T-helper 17 cell (primary cell): ENCODE data around the gene GRID1. TPM values are rescaled to one million over a fixed set of nuclear protein-coding genes. Genes with fewer than 3 reads are reported as not detected.
"Not testable (repeated sequence)": the region's sequence is repeated elsewhere in the genome, so short reads cannot be mapped to it uniquely, and the experiment has no call there.

Source experiments
- ATAC-seq: fragments of 150-1000 bp; cut with Tn5 transposase; 2 replicates; pipeline ENCODE4 v1.10.0; 2021; ENCODE audit warnings: mild to moderate bottlenecking, moderate library complexity
- DNase-seq, 3 donors: peaks; one replicate each; pipeline versions ENCODE4 v3.0.0 to v3.0.0-alpha.2; 2020 to 2021
- H3K9me3 ChIP-seq: one replicate; pipeline ENCODE4 v1.7.0; 2013; ENCODE audit warnings: low read length, mild to moderate bottlenecking; ENCODE audit not compliant: control insufficient read depth, poor library complexity, severe bottlenecking
- H3K27ac Mint-ChIP-seq: one replicate; pipeline ENCODE4 v1.8.0; 2022; ENCODE audit warnings: mild to moderate bottlenecking, moderate library complexity, mixed read lengths
- H3K27me3 Mint-ChIP-seq: one replicate; pipeline ENCODE4 v1.8.0; 2022; ENCODE audit warnings: mixed read lengths
- H3K36me3 Mint-ChIP-seq: one replicate; pipeline ENCODE4 v1.8.0; 2022; ENCODE audit warnings: low read depth, mixed read lengths
- H3K4me1 Mint-ChIP-seq: one replicate; pipeline ENCODE4 v1.8.0; 2022; ENCODE audit warnings: mild to moderate bottlenecking, mixed read lengths
- H3K4me3 Mint-ChIP-seq: one replicate; pipeline ENCODE4 v1.8.0; 2022; ENCODE audit warnings: mild to moderate bottlenecking, moderate library complexity, mixed read lengths
- total RNA-seq, 4 donors: library from RNA in 2 of 4; stranded (reverse) in 2 of 4; gene quantifications; one replicate each; pipeline ENCODE4 v1.2.3 and lab custom pipeline; 2022 to 2026

Gene GRID1
- total RNA-seq, 2 donors from 2014 or later, result not detected

DNA sequence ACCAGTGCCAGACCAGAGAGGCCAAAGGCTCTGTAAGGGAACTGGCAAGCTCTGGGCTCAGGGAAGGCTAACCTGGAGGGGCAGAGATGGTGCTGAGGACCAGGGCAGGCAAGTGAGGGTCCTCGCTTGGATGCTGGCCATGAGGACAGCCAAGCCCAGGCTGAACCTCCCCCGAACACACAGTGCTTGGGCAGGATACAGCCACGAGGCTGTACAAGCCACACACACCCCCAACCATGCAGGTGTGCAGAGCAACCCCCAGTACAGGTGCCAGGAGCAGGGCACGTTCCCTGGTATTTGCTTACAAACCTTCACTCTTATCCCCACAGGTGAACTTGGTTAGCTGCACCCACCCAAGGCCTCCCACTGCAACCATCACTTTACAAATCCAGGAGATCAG lies 185.7 kb downstream of the GRID1 start:
- Mint-ChIP-seq H3K36me3 (no peaks in the 10 kb centered on the region), H3K4me1 (no peaks in the 10 kb centered on the region), H3K4me3 (no peak overlapping the region), H3K27me3 (peaks cover 17% of the 10 kb centered on the region), H3K27ac (no peak overlapping the region)
- H3K9me3 ChIP-seq, result no peaks in the 10 kb centered on the region
- no peak for DNase-seq
- no peak for ATAC-seq

DNA sequence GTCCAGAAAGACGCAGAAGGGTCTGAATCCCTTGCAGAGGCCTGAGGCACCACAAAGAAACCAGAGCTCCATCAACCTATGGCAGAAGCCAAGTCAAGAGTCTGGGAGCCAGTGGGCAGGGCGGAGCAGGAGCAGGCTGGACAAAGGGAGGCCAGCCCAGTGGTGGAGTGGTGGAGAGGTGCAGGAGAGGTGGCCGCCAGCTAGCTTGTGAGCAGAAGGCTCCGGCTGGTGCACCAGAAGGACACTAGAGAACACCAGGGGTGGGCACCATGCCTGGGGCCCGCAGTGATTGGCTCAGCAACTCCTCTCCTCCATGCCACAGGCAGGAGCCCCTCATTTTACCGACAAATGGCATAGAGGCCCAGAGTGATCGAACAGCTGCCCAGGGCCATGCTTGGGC lies 186.6 kb downstream of the GRID1 start:
- Mint-ChIP-seq H3K4me3 (no peak overlapping the region), H3K27me3 (peaks cover 17% of the 10 kb centered on the region), H3K27ac (no peak overlapping the region), H3K4me1 (no peaks in the 10 kb centered on the region), H3K36me3 (no peaks in the 10 kb centered on the region)
- ATAC-seq (no peak), DNase-seq (no peak)
- no peaks in the 10 kb centered on the region for H3K9me3 ChIP-seq

DNA sequence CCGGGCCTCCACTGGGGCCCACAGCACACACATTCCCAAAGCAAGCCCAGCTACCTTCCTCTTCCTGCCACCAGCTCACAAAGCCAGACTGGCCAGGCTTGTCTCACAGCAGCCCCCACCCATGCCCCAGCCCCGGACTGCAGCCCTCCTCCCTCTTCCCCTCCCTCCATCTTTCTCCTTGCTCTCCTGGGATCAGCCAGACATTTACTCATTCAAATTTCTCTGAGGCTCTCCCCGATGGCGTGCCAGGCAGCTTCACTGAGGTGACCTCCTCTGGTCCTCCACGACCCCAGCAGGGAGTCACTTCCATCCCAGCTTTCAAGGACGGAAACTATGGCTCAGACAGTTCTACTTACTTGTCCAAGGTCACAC lies 187.5 kb downstream of the GRID1 start:
- H3K9me3 ChIP-seq, result no peaks in the 10 kb centered on the region
- Mint-ChIP-seq H3K27ac (no peak overlapping the region), H3K4me3 (no peak overlapping the region), H3K36me3 (no peaks in the 10 kb centered on the region), H3K4me1 (no peaks in the 10 kb centered on the region), H3K27me3 (peaks cover 13% of the 10 kb centered on the region)
- no peak for DNase-seq
- ATAC-seq, result no peak

DNA sequence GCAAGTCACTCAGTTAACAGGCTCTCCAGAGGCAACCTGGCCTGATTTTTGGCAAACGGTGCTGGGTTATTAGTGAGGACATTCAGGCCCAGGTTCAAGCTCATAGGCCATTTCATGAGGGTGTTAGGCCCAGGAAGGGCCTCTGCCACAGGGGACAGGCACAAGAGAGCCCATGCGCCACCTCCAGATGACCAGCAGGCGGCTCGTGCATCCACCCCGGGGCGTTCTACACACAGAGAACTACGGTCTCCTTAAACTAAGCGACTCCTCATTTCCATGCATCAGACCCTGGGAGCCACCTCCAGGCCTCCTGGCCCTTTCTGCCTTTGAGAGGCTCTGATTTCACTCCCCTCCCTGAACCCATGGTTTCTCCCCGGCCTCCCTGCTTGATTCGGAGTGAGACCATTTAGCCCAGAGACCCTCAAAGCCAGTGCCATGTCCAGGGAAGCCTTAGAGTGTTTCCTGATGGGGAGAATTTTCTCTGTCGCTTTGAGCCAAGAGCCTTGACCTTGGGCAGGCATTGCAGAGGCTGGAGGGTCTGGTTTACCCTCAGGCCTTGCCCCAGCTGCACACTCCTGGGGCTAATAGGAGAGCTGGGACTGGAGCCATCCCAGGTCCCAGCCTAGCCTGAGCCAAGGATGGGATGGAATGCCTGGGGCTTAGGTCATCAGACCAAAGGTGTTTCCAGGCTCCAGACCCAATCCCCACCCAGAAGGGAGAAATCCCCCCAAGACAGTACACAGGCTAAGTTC lies 188.0 kb downstream of the GRID1 start:
- H3K27me3 Mint-ChIP-seq, result peaks cover 13% of the 10 kb centered on the region
- H3K36me3 Mint-ChIP-seq, result no peaks in the 10 kb centered on the region
- no peaks in the 10 kb centered on the region for H3K4me1 Mint-ChIP-seq
- ATAC-seq (no peak), DNase-seq (no peak)
- H3K4me3 Mint-ChIP-seq, result no peak overlapping the region
- no peaks in the 10 kb centered on the region for H3K9me3 ChIP-seq
- no peak overlapping the region for H3K27ac Mint-ChIP-seq

DNA sequence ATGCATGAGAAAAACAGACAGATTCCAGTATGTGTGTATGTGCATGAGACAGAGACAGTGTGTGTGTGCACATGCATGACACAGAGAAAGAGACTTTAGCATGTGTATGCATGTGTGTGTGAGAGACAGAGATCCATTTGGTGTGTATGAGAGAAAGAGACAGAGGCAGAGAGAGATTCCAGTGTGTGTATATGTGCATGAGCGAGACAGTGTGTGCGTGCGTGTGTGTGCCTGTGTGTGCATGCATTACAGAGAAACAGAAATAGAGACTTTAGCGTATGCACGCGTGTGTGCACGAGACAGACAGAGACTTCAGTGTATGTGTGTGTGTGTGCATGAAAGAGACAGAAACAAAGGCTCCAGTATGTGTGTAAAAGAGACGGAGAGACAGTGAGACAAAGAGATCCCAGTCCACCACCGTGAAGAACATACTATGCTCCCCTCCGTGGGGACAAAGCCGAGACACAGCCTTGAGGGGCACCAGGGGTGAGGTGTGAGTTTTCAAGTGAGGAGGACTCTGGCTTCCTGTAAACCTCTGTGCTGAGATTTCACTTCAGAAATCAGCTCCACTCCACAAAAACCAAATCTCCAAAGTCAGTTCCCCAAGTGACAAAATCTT lies 188.9 kb downstream of the GRID1 start:
- Mint-ChIP-seq H3K4me1 (no peaks in the 10 kb centered on the region), H3K4me3 (no peak overlapping the region), H3K27me3 (peaks cover 10% of the 10 kb centered on the region), H3K27ac (no peak overlapping the region), H3K36me3 (no peaks in the 10 kb centered on the region)
- H3K9me3 ChIP-seq, result no peaks in the 10 kb centered on the region
- ATAC-seq (no peak), DNase-seq (no peak)

DNA sequence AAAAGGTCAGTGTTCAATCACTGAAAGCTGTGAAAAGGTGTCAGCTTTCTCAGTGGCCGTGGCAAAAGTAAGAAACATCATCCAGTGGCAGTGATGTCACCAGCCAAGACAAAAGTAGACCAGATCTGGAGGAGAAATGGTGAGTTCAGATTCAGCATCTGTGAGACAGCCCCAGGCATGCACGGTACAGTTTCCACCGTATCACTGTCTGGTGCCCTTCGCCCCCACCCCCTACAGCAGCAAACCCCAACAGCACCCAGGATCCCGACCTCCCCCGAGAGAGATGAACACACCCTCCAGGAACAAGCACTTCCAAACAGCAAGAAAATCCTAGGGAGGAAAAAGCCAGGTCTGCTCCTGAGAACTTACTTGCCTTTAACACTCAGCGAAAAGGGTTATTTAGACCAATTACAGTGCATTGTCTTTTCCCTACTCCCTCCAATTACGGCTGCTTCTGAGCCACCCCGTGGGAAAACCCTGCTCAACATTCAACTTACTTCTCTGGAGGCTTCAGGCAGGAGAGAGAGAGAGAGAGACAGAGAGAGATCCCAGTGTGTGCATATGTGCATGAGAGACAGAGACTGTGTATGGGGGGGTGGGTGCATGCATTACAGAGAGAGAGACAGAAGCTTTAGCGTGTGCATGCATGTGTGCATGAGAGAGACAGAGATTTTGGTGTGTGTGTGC lies 189.6 kb downstream of the GRID1 start:
- no peaks in the 10 kb centered on the region for H3K36me3 Mint-ChIP-seq
- H3K27ac Mint-ChIP-seq, result no peak overlapping the region
- no peaks in the 10 kb centered on the region for H3K4me1 Mint-ChIP-seq
- no peak for ATAC-seq
- H3K4me3 Mint-ChIP-seq, result no peak overlapping the region
- H3K9me3 ChIP-seq, result no peaks in the 10 kb centered on the region
- DNase-seq, result no peak
- H3K27me3 Mint-ChIP-seq, result peaks cover 4% of the 10 kb centered on the region

DNA sequence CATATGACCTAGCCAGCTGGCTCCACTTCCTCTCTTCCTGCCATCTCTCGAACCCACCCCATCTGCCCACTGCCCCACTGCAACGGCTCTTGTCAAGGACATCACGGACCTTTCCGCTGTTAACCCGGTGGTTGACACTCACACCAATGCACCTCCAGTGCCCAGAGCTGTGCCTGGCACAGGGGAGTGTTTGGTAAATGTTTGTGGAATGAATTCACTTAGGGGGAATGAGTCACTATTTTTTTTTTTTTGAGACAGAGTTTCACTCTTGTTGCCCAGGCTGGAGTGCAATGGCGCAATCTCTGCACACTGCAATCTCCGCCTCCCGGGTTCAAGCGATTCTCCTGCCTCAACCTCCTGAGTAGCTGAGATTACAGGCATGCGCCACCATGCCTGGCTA lies 191.1 kb downstream of the GRID1 start:
- not testable (repeated sequence) for H3K27me3 Mint-ChIP-seq, DNase-seq, H3K27ac Mint-ChIP-seq, H3K9me3 ChIP-seq, H3K36me3 Mint-ChIP-seq, H3K4me1 Mint-ChIP-seq, ATAC-seq, H3K4me3 Mint-ChIP-seq

DNA sequence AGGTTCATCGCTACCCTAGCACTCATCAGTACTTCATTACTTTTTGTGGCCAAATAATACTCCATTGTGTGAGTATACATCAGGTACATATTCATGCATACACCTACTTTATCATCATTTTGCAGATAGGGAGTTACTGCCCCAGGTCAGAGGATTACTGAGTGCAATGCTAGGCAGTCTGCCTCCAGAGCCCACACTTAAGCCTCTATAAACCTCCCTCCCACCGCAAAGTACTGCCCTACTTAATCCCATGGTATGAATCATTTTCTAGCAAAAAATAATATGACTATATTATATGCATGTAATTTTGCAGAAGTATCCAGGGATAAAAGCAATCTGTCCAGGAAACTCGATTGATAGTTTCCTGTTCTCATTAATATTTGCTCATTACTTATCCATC lies 194.3 kb downstream of the GRID1 start:
- no peak overlapping the region for H3K4me3 Mint-ChIP-seq
- H3K9me3 ChIP-seq, result no peaks in the 10 kb centered on the region
- H3K4me1 Mint-ChIP-seq, result peaks cover 2% of the 10 kb centered on the region
- no peak overlapping the region for H3K27ac Mint-ChIP-seq
- no peaks in the 10 kb centered on the region for H3K36me3 Mint-ChIP-seq
- peaks cover 15% of the 10 kb centered on the region for H3K27me3 Mint-ChIP-seq
- ATAC-seq (no peak), DNase-seq (no peak)

DNA sequence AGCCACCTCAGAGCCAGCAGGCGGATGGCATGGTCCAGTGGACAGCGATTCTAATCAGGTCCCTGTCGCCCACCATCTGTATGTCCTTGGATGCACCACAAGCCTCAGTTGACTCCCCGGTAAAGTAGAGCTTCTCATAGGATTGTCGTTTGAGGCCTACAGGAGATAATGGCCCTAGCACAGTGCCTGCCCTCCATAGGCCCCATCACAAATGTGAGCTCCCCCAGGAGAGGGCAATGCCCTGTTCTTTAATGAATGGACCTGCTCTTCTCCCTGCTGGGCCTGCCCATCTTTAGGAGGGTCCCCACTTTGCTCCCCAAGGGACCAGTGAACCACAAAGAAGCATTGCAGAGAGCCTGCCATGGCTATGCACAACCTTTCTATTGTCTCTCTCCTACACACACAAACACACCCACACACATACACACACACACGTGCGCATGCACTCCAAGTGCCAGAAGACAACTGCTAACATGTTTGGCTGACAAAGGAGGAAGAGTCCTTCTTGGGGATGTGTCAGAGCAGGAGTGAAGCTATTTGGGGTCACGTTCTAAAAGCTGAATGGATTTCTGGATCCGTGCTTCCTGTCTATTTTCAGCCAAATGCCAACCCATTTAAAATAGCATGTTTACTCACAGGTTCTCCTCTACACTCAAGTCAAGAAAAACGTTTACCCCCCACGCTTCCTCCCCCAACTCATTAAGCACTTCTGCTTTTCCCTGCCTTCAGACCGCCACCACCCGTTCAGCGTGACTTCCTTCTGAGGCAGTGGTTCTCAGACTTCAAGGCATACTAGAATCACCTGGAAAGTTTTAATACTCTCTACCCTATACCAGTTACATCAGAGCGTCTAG lies 196.1 kb downstream of the GRID1 start:
- H3K36me3 Mint-ChIP-seq, result no peaks in the 10 kb centered on the region
- H3K27ac Mint-ChIP-seq, result no peak overlapping the region
- peaks cover 15% of the 10 kb centered on the region for H3K27me3 Mint-ChIP-seq
- DNase-seq (no peak), ATAC-seq (no peak)
- H3K4me1 Mint-ChIP-seq, result peaks cover 2% of the 10 kb centered on the region
- H3K9me3 ChIP-seq, result no peaks in the 10 kb centered on the region
- no peak overlapping the region for H3K4me3 Mint-ChIP-seq

DNA sequence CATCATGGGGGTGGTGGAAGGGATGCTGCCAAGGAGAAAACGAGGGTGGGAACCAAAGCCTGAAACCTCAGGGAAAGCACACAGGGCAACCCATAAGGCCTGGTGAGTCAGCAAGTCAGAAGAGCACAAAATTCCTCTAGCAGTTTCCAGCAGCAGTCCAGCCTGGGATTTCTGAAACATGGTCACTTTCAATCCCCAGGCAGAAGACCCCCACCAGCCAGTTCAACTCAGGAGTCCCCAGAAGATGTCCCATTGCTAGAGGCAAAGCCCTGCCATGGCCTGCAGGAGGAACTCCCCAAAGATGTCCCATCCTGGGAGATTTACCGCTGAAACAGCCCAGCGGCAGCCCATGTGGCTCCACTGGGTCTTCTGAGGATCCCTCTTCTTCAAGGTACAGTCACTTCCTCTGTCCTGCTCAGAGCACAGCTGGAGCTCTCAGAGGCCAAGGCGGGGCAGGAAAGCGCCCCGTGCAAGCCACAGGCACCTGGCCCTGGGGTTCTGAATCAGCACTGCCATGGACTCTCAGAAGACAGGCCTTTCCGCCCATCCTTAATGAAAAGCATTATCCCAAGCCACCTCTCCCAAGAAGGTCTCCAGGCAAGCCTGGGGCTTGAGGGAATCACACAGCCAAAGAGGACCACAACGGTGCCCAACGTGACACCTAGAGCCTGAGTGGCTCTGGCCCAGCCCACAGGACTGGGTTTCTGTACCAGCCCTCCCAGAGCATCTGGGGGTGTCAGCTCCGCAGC lies 196.9 kb downstream of the GRID1 start:
- ATAC-seq (no peak), DNase-seq (no peak)
- Mint-ChIP-seq H3K4me3 (no peak overlapping the region), H3K27ac (no peak overlapping the region), H3K36me3 (no peaks in the 10 kb centered on the region), H3K4me1 (peaks cover 2% of the 10 kb centered on the region), H3K27me3 (peaks cover 15% of the 10 kb centered on the region)
- H3K9me3 ChIP-seq, result no peaks in the 10 kb centered on the region

DNA sequence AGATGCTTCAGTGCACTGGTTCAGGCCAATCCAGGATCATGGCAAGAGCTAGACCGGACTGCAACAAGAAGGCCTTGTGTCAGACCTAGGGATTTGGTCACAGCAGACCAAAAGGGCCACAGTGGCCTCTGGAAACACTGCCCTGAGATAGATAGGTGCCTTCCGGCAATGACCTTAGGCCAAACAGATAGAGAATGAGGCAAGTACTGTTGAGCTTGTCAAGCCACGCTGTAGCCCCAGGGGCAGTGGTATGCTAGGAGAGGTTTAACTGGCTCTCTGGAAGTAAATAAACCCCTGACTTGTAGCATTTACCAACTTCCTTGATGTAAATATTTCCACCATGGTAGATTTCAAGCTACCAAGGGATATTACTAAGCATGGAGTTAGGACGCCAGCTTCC lies 197.5 kb downstream of the GRID1 start:
- Mint-ChIP-seq H3K4me3 (no peak overlapping the region), H3K4me1 (peaks cover 2% of the 10 kb centered on the region), H3K27me3 (peaks cover 19% of the 10 kb centered on the region), H3K27ac (no peak overlapping the region), H3K36me3 (no peaks in the 10 kb centered on the region)
- DNase-seq (no peak), ATAC-seq (no peak)
- no peaks in the 10 kb centered on the region for H3K9me3 ChIP-seq

DNA sequence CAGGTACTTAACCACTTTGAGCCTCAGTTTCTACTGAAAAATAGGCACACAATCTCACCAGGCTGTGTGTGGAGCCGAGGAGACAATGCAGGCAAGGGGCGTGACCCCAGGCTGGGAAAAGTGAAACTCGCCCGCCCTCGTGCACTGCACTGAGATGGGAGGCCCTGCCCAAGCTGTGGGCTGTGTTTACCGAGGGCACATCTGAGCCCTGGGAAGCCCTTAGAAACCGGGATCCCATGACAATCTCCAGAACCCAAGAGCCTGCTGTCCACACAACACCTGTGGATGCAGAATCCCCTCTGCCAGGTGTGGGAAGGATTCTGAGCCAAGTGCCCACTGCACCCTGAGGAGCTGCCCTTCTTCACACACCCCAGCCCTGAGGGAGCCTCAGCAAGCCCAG lies 198.3 kb downstream of the GRID1 start:
- DNase-seq, result no peak

More for the DNA sequence above, 198.3 kb downstream of the GRID1 start:
- Mint-ChIP-seq H3K27ac (no peak overlapping the region), H3K36me3 (no peaks in the 10 kb centered on the region), H3K4me3 (no peak overlapping the region), H3K4me1 (peaks cover 2% of the 10 kb centered on the region), H3K27me3 (peaks cover 24% of the 10 kb centered on the region)
- ATAC-seq, result no peak
- H3K9me3 ChIP-seq, result no peaks in the 10 kb centered on the region
